CD14-positive monocyte (primary cell): ENCODE data around the gene UPP2. TPM values are rescaled to one million over a fixed set of nuclear protein-coding genes. Genes with fewer than 3 reads are reported as not detected.

Experiments
- DNase-seq, 3 donors: peaks; one replicate each; pipeline ENCODE4 v3.0.0-alpha.2; 2011 to 2022
- H2AFZ ChIP-seq: 2 replicates; pipeline ENCODE4 v1.6.0; 2012; ENCODE audit warnings: mild to moderate bottlenecking, low read depth, low read length, inconsistent platforms; ENCODE audit not compliant: insufficient read depth, poor library complexity, severe bottlenecking
- H3K27ac ChIP-seq, 2 donors: 1 replicate in 1 of 2; 2 replicates in 1 of 2; pipeline ENCODE4 v1.5.1; 2012 to 2013; ENCODE audit warnings: low read length in 2 of 2, control low read depth in 1 of 2, inconsistent platforms in 1 of 2, low read depth in 1 of 2, mild to moderate bottlenecking in 1 of 2
- H3K27me3 ChIP-seq, 2 donors: one replicate each; pipeline versions ENCODE4 v1.6.0 to v1.6.1; 2011 to 2013; ENCODE audit warnings: low read length in 2 of 2; ENCODE audit not compliant: control insufficient read depth in 2 of 2, insufficient read depth in 2 of 2
- H3K36me3 ChIP-seq, 2 donors: replicated peaks in 1 of 2; 1 replicate in 1 of 2; 2 replicates in 1 of 2; pipeline versions ENCODE4 v1.5.1 to v1.6.1; 2012 to 2013; ENCODE audit warnings: low read length in 2 of 2, control low read depth in 1 of 2, inconsistent platforms in 1 of 2, mild to moderate bottlenecking in 1 of 2; ENCODE audit not compliant: insufficient read depth in 2 of 2, control insufficient read depth in 1 of 2
- H3K4me1 ChIP-seq, 2 donors: 1 replicate in 1 of 2; 2 replicates in 1 of 2; pipeline versions ENCODE4 v1.5.1 to v1.6.1; 2012 to 2013; ENCODE audit warnings: low read length in 2 of 2, control low read depth in 1 of 2, inconsistent platforms in 1 of 2, mild to moderate bottlenecking in 1 of 2, moderate library complexity in 1 of 2; ENCODE audit not compliant: insufficient read depth in 2 of 2, control insufficient read depth in 1 of 2
- H3K4me2 ChIP-seq: replicated peaks from 2 replicates; pipeline ENCODE3; 2012; ENCODE audit warnings: low read length, moderate library complexity, mild to moderate bottlenecking; ENCODE audit not compliant: poor library complexity, severe bottlenecking; ENCODE audit errors: extremely low read depth
- H3K4me3 ChIP-seq, 3 experiments: fragments of 200-600 bp in 1 of 3; sonication (generic) in 1 of 3; replicated peaks in 1 of 3; 1 replicate in 2 of 3; 2 replicates in 1 of 3; pipeline ENCODE4 v1.5.1; 2011 to 2013; ENCODE audit warnings: low read length in 3 of 3, mild to moderate bottlenecking in 3 of 3, control low read depth in 2 of 3, low read depth in 2 of 3, inconsistent platforms in 1 of 3, moderate library complexity in 1 of 3
- H3K79me2 ChIP-seq: 2 replicates; pipeline ENCODE4 v1.6.0; 2012; ENCODE audit warnings: mild to moderate bottlenecking, control low read depth, inconsistent platforms, low read length, moderate library complexity; ENCODE audit not compliant: insufficient read depth
- H3K9ac ChIP-seq: 2 replicates; pipeline ENCODE4 v1.6.0; 2017; ENCODE audit warnings: low read length, mild to moderate bottlenecking; ENCODE audit not compliant: insufficient read depth, poor library complexity, severe bottlenecking
- H3K9me3 ChIP-seq, 2 donors: replicated peaks in 1 of 2; 1 replicate in 1 of 2; 2 replicates in 1 of 2; pipeline versions ENCODE4 v1.5.1 to v1.6.1; 2012 to 2013; ENCODE audit warnings: low read length in 2 of 2, control low read depth in 1 of 2; ENCODE audit not compliant: control insufficient read depth in 1 of 2, insufficient read depth in 1 of 2
- H4K20me1 ChIP-seq: 2 replicates; pipeline ENCODE4 v1.6.0; 2012; ENCODE audit warnings: mild to moderate bottlenecking, low read length, control low read depth, moderate library complexity; ENCODE audit not compliant: insufficient read depth
- H3K27ac Mint-ChIP-seq, 7 donors: one replicate each; pipeline ENCODE4 v1.8.0; 2020; ENCODE audit warnings: mild to moderate bottlenecking in 7 of 7, mixed read lengths in 7 of 7, moderate library complexity in 6 of 7, inconsistent platforms in 2 of 7
- H3K27me3 Mint-ChIP-seq, 3 donors: one replicate each; pipeline ENCODE4 v1.8.0; 2021 to 2022; ENCODE audit warnings: low read depth in 3 of 3, mild to moderate bottlenecking in 3 of 3, mixed read lengths in 3 of 3, moderate library complexity in 3 of 3, inconsistent platforms in 1 of 3
- H3K36me3 Mint-ChIP-seq, 2 donors: one replicate each; pipeline ENCODE4 v1.8.0; 2020; ENCODE audit warnings: mixed read lengths in 2 of 2, inconsistent platforms in 1 of 2, mild to moderate bottlenecking in 1 of 2
- H3K4me1 Mint-ChIP-seq: one replicate; pipeline ENCODE4 v1.8.0; 2020; ENCODE audit warnings: mild to moderate bottlenecking, mixed read lengths
- H3K4me3 Mint-ChIP-seq, 2 donors: one replicate each; pipeline ENCODE4 v1.8.0; 2020; ENCODE audit warnings: mild to moderate bottlenecking in 2 of 2, mixed read lengths in 2 of 2, moderate library complexity in 1 of 2
- H3K9me3 Mint-ChIP-seq, 7 donors: one replicate each; pipeline ENCODE4 v1.8.0; 2020 to 2022; ENCODE audit warnings: mixed read lengths in 7 of 7, mild to moderate bottlenecking in 6 of 7, moderate library complexity in 6 of 7, inconsistent platforms in 2 of 7
- CTCF ChIP-seq: fragments of 200-600 bp; IDR thresholded peaks from one replicate; pipeline ENCODE4 v1.8.0; 2022; ENCODE audit warnings: antibody characterized with exemption, mild to moderate bottlenecking
- WGBS: methylation state at CpG from one replicate; pipeline ENCODE4 v1.1.5; 2013; ENCODE audit warnings: missing lambda C conversion rate; ENCODE audit not compliant: insufficient coverage; 5-methylcytosine and 5-hydroxymethylcytosine counted together
- intact Hi-C, 2 donors: fragments of 100-400 bp; cut with micrococcal nuclease; formaldehyde crosslinking; loops; one replicate each; pipeline versions ENCODE4 v1.15.0 to v1.15.1; 2023
- polyA plus RNA-seq, 3 donors: library from polyadenylated mRNA; depleted of rRNA in 1 of 3; unstranded in 2 of 3; stranded (reverse) in 1 of 3; fragments of 300-500 nt in 2 of 3; fragments of >200 nt in 1 of 3; fragmentation: Illumina TruSeq in 2 of 3; gene quantifications; 1 replicate in 2 of 3; 2 replicates in 1 of 3; pipeline ENCODE4 v1.2.3, GENCODE V29; 2012 to 2021

The UPP2 gene
- polyA plus RNA-seq, 3 donors: not detected

GRCh38 chr2:158184001-158184400 is 82.3 kb downstream of the UPP2 start:
- H3K4me3 Mint-ChIP-seq: no peak overlapping the region
- H3K9me3 Mint-ChIP-seq: no peaks in the 10 kb centered on the region
- no peak overlapping the region for H3K9ac ChIP-seq
- WGBS: 100% methylated on average over 1 of the region's 1 CpG
- H3K27me3 Mint-ChIP-seq: peaks cover 1 to 3% (median 2%) of the 10 kb centered on the region in 3 donors
- peaks cover 2% of the 10 kb centered on the region for H3K4me1 Mint-ChIP-seq
- H3K4me3 ChIP-seq: no peak overlapping the region
- H3K36me3 Mint-ChIP-seq: no peaks in the 10 kb centered on the region
- no peak for DNase-seq
- no peak overlapping the region for H3K4me2 ChIP-seq
- TF ChIP-seq CTCF: no peak
- H3K27ac Mint-ChIP-seq: no peak overlapping the region
- intact Hi-C loops: no loop called here
- no peak overlapping the region for H2AFZ ChIP-seq
- H3K79me2 ChIP-seq: no peaks in the 10 kb centered on the region
- H3K4me1 ChIP-seq: no peaks in the 10 kb centered on the region
- H3K36me3 ChIP-seq: no peaks in the 10 kb centered on the region
- H4K20me1 ChIP-seq: no peaks in the 10 kb centered on the region
- H3K9me3 ChIP-seq: no peaks in the 10 kb centered on the region
- no peaks in the 10 kb centered on the region for H3K27me3 ChIP-seq
- no peak overlapping the region for H3K27ac ChIP-seq

- H3K27me3 Mint-ChIP-seq: peaks cover 1 to 3% (median 2%) of the 10 kb centered on the region in 3 donors
- Histone ChIP-seq H2AFZ (no peak overlapping the region), H3K27ac (no peak overlapping the region), H3K27me3 (no peaks in the 10 kb centered on the region), H3K79me2 (no peaks in the 10 kb centered on the region), H3K36me3 (no peaks in the 10 kb centered on the region), H3K9me3 (no peaks in the 10 kb centered on the region), H4K20me1 (no peaks in the 10 kb centered on the region), H3K4me1 (no peaks in the 10 kb centered on the region), H3K4me3 (no peak overlapping the region), H3K9ac (no peak overlapping the region), H3K4me2 (no peak overlapping the region)
- H3K4me3 Mint-ChIP-seq: no peak overlapping the region
- intact Hi-C loops: no loop called here
- H3K4me1 Mint-ChIP-seq: peaks cover 5% of the 10 kb centered on the region
- no peak for TF ChIP-seq CTCF
- H3K36me3 Mint-ChIP-seq: no peaks in the 10 kb centered on the region
- no peaks in the 10 kb centered on the region for H3K9me3 Mint-ChIP-seq
- no peak for DNase-seq
- WGBS: 100% methylated on average over 1 of the region's 3 CpGs
- H3K27ac Mint-ChIP-seq: no peak overlapping the region
Measured at GRCh38 chr2:158184556-158185343, 83.1 kb downstream of the UPP2 start.

Other genes starting within 250 kb of the UPP2 start
- 10 to 100 TPM in 1 of 3 donors, 1 to 10 TPM in 2; 2.8 to 13.4 (median 4.9) TPM for gene ACVR1, start 225.5 kb upstream of the UPP2 start, polyA plus RNA-seq